Stimulated activated CD4-positive, alpha-beta T cell treated with anti-CD3 and anti-CD28 coated beads, Interleukin-1b, Interleukin-23, amount 100 ng/mL, for 48 hours (primary cell): ENCODE measurements around the gene MTERF2.

ENCODE experiments used
- DNase-seq: peaks from one replicate; pipeline ENCODE4 v3.0.0-alpha.2; 2020

MTERF2 gene

DNA sequence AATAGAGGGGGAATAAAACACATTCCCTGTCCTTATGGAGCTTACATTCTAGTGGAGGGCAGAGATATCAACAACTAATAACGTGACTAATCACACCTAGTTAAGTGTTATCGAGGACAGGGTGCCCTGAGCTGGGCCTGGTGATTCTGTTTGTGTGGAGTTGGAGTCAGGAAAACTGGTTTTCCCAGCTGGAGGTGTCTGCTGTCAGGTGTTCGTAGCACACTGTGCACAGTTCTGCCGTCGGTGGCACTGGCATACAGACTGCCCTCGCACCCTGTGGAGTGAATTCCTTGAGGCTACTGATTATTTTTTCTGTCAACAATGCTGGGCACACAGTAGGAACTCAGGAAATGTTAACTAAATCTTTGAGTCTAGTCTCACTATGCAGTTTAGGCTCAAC lies 900 bp upstream of the MTERF2 start:
- DNase-seq = no peak

DNA sequence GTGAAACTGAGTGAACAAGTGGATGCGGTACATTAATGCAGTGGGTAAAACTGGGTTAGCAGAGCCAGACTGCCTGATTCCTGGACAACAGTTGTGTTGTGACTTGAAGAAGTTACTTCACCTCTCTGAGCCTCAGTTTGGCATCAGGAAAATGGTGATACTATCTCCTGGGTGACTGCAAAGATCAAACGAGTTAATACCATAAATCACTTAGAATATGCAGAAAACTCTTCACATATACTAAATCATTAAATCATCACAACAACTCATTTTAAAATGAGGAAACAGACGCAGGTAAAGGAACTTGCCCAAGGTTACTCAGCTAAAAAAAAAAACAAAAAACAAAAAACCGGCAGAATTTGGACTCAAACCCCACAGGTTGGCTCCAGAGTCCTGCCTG lies 811 bp downstream of the MTERF2 start:
- DNase-seq = no peak

DNA sequence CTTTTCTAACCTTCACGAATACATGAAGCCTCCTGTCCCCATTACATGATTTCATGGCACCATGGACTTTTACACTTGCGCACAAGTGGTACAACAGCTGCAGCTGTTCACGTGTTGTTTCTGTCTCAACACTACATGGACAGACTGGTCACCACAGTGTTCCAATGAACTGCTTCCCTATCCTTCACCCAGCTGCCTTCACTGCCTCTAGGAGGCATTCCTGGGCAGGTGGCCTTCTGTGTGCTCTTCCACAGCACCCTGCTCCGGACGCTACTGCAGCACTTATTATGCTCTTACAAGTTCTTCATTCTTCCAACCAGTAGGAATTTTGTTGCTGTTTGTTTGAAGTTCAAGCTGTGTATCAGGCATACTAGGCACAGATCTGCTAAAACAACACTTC lies 1.5 kb downstream of the MTERF2 start:
- DNase-seq = no peak

DNA sequence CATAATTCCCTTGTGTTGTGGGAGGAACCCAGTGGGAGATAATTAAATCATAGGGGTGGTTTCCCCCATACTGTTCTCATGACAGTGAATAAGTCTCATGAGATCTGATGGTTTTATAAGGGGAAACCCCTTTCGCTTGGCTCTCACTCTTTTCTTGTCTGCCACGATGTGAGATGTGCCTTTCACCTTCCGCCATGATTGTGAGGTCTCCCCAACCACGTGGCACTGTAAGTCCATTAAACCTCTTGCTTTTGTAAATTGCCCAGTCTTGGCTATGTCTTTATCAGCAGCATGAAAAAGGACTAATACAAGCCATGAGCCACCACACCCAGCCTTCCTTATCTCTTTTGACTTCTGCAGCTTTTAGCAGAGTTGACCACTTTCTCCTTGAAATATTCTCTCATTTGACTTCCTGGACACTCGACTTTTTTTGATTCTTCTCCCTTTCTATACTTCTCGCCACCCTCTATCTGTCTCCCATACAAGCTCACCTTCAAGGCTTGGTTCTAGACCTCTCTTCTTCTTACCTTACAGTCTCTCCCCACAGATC lies 2.3 kb downstream of the MTERF2 start:
- DNase-seq = peak; percentile 16

DNA sequence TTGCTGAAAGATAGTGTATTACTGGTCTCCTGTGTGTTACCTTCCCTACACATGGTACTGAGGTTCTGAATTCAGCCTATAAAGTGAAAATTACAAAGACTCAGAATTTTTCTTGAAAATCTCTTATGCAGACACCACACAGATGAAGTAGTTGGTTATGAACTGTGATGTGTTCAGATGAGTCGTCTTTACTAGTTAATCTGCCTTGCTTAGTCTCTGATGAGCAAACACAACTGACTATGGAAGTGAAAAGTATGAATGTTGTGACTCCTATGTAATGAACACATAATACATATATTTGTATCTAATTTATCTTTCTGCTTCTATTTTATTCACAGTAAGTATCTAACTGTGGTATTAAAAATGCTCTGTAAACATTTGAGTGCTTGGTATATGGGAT lies 4.7 kb downstream of the MTERF2 start:
- DNase-seq = no peak

DNA sequence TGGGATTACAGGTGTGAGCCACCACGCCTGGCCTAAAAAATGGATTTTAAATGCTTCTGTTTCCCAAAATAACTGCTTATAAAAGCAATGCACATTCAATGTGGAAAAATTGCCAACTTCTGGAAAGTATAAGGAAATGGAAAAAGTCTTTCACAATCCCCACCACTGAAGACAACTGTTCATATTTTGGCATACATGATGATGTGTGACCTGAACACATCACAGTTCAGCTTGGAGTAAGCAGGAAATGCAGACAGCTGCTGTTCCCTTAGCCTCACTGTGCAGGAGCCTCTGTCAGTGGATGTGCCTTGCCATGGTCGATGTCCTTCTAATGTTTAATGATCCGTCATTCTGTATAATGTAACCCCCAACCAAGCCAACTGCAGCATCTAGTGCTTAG lies 5.2 kb downstream of the MTERF2 start:
- no peak for DNase-seq

DNA sequence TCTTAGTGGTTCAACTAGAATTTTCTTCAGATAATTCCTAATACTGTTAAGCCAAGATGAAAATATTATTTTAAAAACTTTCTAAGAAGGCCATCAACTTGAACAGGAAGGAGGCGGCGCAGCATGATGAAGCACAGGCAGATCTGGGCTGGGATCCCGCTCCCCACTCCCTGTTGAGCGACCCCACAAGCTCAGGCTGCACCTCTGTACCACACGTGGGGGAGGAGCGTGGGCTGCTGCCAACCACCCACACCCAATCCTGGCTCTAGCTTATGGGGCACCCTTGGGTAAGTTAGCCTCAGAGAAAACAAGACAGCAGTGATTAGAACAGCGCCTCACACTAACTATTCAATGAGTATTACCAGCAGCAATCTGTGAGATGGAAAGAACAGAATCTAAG lies 6.0 kb downstream of the MTERF2 start:
- DNase-seq = no peak

DNA sequence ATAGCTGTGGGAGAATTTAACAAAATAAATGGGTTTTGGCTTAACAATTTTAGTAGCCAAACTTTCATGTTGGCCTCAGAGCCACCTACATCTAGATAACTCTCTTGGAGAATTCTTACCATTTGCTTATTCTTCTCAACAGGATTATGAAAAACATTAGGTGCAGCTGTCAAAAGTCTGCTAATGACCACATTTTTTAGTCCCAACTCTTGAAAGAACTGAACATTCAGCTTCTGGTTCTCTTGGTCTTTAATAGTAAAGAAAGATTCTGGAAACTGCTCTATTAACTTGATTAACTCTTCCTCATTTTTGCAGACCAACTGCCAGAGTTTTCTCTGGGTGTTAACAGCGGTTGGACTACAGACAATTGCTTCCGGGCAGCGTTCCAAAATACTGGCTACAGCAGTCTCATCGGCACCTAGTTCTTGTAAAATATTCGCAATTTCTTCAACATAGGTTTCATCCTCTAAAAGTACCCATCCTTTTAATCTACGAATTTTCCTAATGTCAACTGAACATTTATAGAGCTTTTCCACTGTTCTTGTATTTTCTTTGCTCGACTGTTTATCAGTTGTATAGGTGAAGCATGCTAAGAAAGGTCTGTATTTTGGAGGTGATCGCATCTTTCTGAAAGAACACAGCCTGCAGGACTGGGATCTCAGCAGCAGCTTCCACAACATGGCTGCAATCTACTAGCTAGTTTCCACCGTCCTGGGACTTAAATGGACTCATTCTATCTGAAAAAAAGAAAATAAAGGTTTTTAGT lies 8.7 kb downstream of the MTERF2 start:
- no peak for DNase-seq

DNA sequence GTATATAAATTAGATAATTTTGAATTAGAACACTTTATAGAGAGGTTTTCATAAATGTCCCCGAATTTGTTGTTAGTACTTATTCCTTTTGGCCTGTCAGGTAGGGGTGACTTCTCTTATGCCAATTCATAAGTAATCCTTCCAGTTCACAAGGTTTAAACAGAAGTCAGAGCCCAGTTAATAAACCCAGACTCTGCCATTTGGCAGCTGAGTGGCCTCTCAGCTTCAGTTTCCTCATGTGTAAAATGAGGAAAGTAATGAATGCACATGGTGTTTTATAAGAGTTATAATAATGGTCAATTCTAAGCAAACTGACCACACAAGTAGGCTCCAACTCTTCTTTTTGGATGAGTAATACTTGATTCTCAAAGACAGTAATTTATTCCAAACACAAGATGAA lies 10.3 kb downstream of the MTERF2 start:
- DNase-seq = no peak

DNA sequence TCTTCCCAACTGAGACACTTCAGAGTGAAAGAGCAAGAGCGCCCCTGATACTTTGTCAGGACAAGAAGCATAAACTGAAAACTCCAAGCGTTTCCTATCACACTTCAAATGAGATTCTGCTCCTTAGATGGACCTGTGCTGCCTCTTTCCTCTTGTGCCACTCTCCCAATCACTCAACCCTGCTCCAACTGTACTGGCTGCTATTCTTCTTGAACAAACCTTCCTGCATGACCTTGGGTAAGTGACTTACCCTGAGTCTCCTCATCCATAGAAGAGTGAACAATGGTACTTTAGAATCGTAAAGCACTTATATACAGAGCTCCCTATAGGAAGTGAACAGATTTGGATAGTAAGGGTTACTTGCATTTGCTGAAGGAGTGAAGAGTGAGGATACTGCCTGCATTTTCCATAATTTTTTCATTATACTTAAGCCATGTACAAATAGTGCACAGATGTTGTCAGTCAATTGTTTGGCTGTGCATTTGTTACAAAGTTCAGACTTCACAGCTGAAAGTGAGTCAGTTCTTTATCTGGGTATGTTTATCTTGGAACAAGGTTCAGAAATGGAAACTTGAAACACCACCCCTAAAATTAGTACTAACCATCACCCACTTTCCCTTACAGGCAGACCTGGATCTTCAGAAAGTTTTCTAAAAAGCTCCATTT lies 10.8 kb downstream of the MTERF2 start:
- no peak for DNase-seq

DNA sequence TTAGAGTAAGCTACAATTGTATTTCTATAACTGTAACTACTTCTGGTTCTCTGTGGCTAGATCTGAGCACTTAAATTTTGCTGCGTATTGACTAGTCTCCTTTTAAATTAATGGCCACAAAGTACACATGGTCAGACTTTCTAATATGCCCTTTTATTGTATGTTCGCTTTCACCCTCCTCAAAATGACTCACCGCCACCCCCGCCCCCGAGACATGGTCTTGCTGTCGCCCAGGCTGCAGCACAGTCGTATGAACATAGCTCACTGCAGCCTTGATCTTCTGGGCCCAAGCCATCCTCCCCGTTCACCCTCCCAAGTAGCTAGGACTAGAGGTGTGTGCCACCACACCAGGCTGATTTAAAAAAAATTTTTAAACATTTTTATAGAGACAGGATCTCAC lies 11.8 kb downstream of the MTERF2 start:
- no peak for DNase-seq

DNA sequence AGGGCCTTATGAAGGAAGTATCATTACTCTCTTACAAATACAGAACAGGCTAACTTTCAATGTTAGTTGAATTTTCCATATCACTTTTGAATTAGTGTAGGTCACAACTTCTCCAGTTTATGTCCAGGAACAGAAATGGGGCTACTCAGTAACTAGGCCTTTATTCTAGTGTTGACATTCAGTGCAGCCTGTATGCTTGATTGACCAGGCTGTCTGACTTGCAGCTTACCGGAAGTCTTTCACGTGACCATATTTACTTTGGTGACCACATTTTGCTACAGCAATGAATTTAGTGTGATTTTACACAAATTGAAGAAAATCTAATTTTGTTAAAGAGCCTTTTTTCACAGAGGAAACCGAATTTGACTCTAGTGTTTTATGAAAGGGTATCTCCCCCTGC lies 12.4 kb downstream of the MTERF2 start:
- no peak for DNase-seq

DNA sequence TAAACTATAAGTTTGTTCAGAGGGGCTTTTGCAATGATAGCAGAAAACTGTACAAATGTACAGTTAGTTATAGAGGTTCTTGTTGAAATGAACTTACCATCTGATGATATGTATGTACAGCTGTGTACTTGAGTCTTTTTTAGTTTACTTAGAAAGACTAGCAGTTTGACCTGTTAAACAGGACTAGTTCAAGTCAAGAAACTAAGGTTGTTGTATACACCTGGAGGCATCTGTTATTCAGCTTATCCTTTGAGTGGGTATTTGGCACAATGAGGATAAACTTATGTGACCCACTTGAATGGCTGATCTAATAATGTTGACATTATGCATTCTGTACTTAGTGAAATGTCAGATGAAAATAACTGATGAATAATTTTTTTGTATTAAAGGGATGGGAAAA lies 13.4 kb downstream of the MTERF2 start:
- no peak for DNase-seq

DNA sequence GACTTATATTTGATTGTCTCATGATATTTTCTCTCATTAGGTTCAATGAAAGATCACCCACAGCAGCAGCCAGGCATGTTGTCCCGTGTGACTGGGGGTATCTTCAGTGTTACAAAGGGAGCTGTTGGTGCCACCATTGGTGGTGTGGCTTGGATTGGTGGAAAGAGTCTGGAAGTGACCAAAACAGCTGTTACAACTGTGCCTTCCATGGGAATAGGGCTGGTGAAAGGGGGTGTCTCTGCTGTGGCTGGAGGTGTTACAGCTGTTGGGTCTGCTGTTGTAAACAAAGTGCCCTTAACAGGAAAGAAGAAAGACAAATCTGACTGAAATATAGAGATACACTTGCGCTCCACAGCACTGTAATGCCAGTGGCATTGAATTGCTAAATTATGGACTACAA lies 15.9 kb downstream of the MTERF2 start:
- no peak for DNase-seq

DNA sequence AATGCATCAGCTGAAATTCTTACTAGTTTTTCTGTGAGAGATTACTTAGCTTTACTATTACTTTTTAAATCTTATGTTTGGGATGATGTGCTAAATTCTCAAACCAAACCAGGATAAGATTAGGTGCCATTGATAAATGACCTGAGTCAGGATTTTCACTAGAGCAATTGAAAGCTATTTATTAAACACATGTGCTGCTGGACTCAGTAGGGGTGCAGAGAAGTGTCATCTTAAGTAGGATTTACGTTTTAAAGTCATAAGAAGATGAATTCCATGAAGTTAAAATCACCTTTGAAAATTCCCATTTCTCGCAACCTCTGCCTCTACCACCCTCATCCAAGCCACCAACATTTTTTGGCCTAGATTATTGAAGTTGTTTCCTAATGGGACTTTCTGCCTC lies 22.4 kb downstream of the MTERF2 start:
- DNase-seq = no peak

DNA sequence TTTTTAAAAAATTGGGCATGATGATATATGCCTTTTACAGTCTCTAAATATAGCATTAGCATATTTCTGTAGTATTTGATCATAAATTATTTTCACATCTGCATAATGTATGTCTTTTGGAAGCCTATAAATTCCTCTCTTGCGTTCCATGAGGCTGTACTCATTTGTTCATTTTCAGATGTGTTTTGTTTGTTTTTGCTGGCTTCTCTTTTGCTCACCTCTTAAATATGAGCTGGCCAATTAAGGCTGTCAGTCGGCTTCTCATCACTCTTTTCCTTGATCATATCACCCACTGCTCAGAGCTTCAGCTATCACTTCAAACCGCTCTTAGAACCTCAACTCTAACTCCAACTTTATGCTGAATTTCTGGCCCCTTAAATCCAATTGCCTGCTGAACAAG lies 24.7 kb downstream of the MTERF2 start:
- no peak for DNase-seq

DNA sequence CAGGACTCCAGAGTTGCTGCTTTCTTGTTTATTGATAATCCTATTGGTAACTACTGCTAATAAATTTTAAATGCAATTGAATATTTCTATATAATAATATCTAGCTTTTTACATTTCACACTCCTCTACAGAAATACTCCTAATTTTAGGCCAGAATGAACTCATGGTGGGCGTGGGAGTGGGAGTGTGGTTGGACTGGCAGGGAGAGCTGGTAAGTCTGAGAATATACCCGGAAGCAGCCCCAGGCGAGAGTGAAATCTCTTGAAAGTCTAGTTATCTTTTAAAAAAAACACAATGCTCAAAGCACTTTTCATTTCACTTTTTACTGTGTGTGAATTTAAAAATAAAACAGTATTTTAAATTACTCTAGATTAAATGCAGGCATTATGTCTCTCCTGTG lies 26.5 kb downstream of the MTERF2 start:
- no peak for DNase-seq

DNA sequence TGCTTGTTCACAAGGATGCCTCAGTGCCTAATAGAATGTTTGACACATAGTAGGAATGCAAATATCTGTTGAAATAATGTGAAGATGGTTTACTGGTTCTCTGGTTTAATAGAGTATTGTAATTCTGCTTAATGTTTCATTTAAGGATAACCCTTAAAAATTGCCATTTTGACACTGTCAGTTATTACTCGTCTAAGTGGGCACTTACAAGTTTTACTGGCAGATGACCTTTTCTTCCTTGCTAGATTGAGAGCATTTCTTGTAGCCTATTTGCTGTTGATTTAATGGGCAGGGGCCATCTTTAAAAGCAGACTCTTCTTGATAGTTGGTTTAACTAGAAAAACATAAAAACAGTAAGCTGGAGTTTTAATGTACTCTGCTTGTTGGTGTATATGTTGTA lies 29.4 kb downstream of the MTERF2 start:
- DNase-seq = no peak

DNA sequence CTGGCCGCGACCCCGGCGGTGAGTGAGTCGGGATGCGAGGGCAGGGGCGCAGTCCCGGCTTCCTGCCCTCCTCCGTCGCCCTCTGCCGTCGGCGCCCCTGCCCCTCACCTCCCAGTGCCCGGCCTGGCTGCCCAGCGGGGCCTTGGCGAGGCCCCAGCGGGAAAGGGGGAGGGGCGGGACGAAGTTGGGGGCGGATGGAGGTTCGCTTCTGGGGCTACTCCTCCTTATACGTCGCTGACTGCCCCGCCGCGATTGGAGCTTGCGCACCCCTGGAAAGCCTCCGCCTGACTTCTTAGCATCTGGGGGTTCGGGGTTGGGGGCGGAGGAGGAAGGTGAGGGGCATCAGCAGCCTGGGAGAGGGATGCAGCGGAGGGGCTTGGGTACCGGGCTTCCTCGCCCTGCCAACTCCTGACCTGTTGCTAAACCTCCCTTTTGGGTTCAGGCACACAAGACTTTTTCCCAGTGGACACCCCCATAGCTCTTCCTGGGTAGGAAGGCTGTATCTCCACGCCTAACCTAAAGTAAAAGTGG lies 30.8 kb downstream of the MTERF2 start:
- peak; percentile 46 for DNase-seq

DNA sequence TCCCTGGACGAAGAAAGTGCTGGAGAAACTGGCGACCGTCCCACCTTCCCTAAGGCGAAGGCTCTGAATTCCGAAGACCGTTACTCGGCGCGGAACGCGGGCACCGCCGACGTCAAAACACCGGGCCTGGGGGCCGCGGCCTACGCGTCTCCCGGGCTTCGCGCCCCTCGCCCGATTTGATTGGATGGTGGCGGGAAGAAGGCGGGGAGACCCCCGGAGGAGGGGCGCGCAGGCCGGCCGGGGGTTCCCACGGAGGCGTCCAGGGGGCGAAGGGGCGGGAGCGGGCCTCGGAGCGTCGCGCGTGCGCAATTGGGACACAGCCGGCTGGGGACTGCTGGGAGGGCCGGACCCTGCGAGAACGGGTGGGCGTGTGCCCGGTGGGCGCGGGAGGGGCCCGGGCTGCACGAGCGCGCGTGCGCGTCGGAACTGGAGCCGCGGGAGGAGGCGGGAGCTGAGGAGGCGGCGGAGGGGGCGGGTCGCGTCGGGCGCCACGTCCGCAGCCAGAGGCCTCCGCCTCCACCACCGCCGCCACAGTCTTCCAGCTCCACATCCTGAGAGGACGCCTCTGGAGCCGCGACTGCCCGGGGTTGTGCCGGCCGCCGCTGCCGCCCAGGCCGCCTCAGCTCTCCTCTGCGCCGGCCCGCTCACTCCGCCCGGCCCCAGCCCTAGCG lies 31.4 kb downstream of the MTERF2 start, which contains the start of gene TMEM263:
Gene TMEM263 (plus strand): TSS at position 531 of the 671 bp plus-strand sequence. CDS start 11,210 bp downstream, outside the sequence.
- peak; percentile 90 for DNase-seq

DNA sequence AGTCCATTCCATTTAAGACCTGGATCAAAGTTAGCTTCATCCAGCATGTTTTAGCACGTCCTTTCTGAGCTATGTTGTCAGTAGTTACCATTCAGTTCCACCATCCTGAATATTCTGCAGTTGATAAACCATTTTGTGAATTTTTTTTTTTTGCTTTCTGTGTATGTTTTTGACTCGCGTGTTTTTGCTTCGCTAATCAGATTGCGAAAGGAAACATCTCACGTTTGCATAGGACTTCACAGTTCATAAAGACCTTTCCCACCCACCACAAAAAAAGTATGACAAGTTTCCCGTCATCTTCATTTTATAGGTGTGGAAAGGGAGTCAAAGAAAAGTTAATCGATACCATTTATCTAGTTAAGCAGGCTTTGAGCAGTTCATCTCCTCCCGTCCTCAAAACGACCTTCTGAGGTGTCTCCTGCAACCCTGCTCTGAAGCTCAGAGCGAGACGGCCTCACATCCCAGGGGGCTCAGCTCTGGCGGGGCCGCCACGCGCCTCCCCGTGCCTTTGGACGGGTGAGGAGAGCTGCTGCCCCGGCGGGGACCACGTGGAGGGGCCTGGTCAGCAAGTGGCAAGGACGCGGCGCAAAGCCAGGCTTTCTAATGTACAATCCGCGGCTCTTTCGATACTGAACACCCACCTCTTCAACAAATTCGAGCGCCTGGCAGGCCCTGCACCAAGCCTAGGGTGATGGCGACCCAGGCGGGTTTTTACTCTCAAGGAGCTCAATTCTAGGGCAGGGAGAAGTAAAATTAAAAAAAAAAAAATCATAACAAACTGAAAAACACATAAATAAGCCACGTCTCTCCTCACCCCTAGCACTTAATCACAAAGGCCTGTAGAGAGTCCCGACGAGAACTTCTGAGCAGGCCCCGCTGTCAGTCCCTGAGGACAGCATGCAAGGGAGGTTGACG lies 32.2 kb downstream of the MTERF2 start:
- peak; percentile 2 for DNase-seq
